HCT116 (cell line): ENCODE data around the gene TCF7L1. TPM values are rescaled to one million over a fixed set of nuclear protein-coding genes. Genes with fewer than 3 reads are reported as not detected.

ENCODE experiments used
- ATAC-seq: fragments of 200-7000 bp; cut with Tn5 transposase; 2 replicates; pipeline ENCODE4 v1.9.1; 2020; ENCODE audit warnings: mild to moderate bottlenecking, moderate library complexity
- BruUV-seq: library from RNA; stranded (reverse); fragments of 400-500 nt; replicated peaks from 2 replicates; lab custom pipeline; 2021; lab: Mats Ljungman, UMichigan
- CTCF ChIA-PET: fragments of 300-600 bp; sonication (Branson Sonifier 250); formaldehyde crosslinking; loops from one replicate; lab custom pipeline; 2021; ENCODE audit warnings: antibody characterized with exemption; lab: Charles Lee
- POLR2A ChIA-PET: fragments of 300-600, 350-600 bp; sonication (Branson Sonifier 250); formaldehyde crosslinking; loops from one replicate; lab custom pipeline; 2021; ENCODE audit warnings: antibody characterized with exemption; lab: Charles Lee
- RAD21 ChIA-PET, 2 experiments: fragments of 300-600 bp; sonication (Branson Sonifier 250); formaldehyde crosslinking; loops; one replicate each; lab custom pipeline; 2023; ENCODE audit warnings: low total read pairs in 2 of 2; ENCODE audit not compliant: uncharacterized antibody in 2 of 2, unreplicated experiment in 2 of 2, low non-redundant PET in 1 of 2; lab: Charles Lee
- DNase-seq: peaks from one replicate; pipeline ENCODE4 v3.0.0-alpha.2; 2010; ENCODE audit warnings: low read depth, low spot score
- H2AFZ ChIP-seq: fragments of 200-600 bp; shearing (Covaris generic), sonication (generic); 2 replicates; pipeline ENCODE4 v1.6.1; 2017; ENCODE audit warnings: low read depth, mixed run types, mixed read lengths, antibody characterized with exemption, low read length; ENCODE audit not compliant: poor library complexity, severe bottlenecking
- H3K27ac ChIP-seq: 2 replicates; pipeline ENCODE4 v1.5.1; 2012; ENCODE audit warnings: low read depth, low read length
- H3K27me3 ChIP-seq: fragments of 200-600 bp; sonication (generic); 2 replicates; pipeline ENCODE4 v1.6.1; 2016; ENCODE audit warnings: mixed run types, low read length, mixed read lengths; ENCODE audit not compliant: insufficient read depth
- H3K36me3 ChIP-seq, 2 experiments: fragments of 200-500 bp in 1 of 2; fragments of 200-600 bp in 1 of 2; sonication (Bioruptor generic) in 1 of 2; sonication (generic) in 1 of 2; 2 replicates each; pipeline versions ENCODE4 v1.5.1 to v1.6.1; 2014 to 2016; ENCODE audit warnings: low read length in 2 of 2, inconsistent platforms in 1 of 2, mixed read lengths in 1 of 2, mixed run types in 1 of 2; ENCODE audit not compliant: insufficient read depth in 2 of 2, control insufficient read depth in 1 of 2
- H3K4me1 ChIP-seq, 2 experiments: fragments of 200-600 bp in 1 of 2; sonication (generic) in 1 of 2; 2 replicates each; pipeline versions ENCODE4 v1.5.1 to v1.6.1; 2012 to 2017; ENCODE audit warnings: low read length in 2 of 2, inconsistent platforms in 1 of 2, mild to moderate bottlenecking in 1 of 2, mixed read lengths in 1 of 2, mixed run types in 1 of 2, moderate library complexity in 1 of 2; ENCODE audit not compliant: insufficient read depth in 2 of 2, control insufficient read depth in 1 of 2
- H3K4me2 ChIP-seq: fragments of 200-600 bp; sonication (generic); 2 replicates; pipeline ENCODE4 v1.6.1; 2017; ENCODE audit warnings: mixed run types, low read length, mixed read lengths
- H3K4me3 ChIP-seq, 2 experiments: fragments of 200-600 bp in 1 of 2; sonication (generic) in 1 of 2; replicated peaks in 1 of 2; 2 replicates each; pipeline ENCODE4 v1.5.1; 2011 to 2016; ENCODE audit warnings: low read length in 2 of 2, control low read depth in 1 of 2, low read depth in 1 of 2, mild to moderate bottlenecking in 1 of 2, mixed read lengths in 1 of 2, mixed run types in 1 of 2
- H3K79me2 ChIP-seq: fragments of 200-600 bp; sonication (generic); 2 replicates; pipeline ENCODE4 v1.6.1; 2017; ENCODE audit warnings: mild to moderate bottlenecking, mixed run types, low read length, moderate library complexity, mixed read lengths; ENCODE audit not compliant: insufficient read depth
- H3K9ac ChIP-seq: fragments of 200-600 bp; sonication (generic); 2 replicates; pipeline ENCODE4 v1.6.1; 2016; ENCODE audit warnings: low read length, mixed read lengths
- H3K9me2 ChIP-seq: fragments of 200-600 bp; sonication (generic), shearing (Covaris generic); 2 replicates; pipeline ENCODE4 v1.6.1; 2017; ENCODE audit warnings: mixed run types, mild to moderate bottlenecking, moderate library complexity; ENCODE audit not compliant: insufficient read depth
- H3K9me3 ChIP-seq, 2 experiments: fragments of 200-500 bp in 1 of 2; fragments of 200-600 bp in 1 of 2; sonication (Bioruptor generic) in 1 of 2; sonication (generic) in 1 of 2; 2 replicates each; pipeline ENCODE4 v1.6.1; 2014 to 2017; ENCODE audit warnings: low read length in 2 of 2, mixed read lengths in 2 of 2, inconsistent platforms in 1 of 2, low read depth in 1 of 2, mild to moderate bottlenecking in 1 of 2, mixed run types in 1 of 2, moderate library complexity in 1 of 2; ENCODE audit not compliant: control insufficient read depth in 1 of 2, insufficient read depth in 1 of 2
- H4K20me1 ChIP-seq: fragments of 200-600 bp; sonication (generic), shearing (Covaris generic); 2 replicates; pipeline ENCODE4 v1.6.1; 2017; ENCODE audit warnings: mixed run types, mild to moderate bottlenecking, moderate library complexity; ENCODE audit not compliant: insufficient read depth
- CBX3 ChIP-seq: IDR thresholded peaks from 2 replicates; pipeline ENCODE4 v1.6.1; 2012; ENCODE audit warnings: low read depth
- CEBPB ChIP-seq: IDR thresholded peaks from 2 replicates; pipeline ENCODE4 v1.6.1; 2012; ENCODE audit warnings: low read depth
- EGR1 ChIP-seq: IDR thresholded peaks from 2 replicates; pipeline ENCODE4 v1.6.1; 2012; ENCODE audit warnings: low read depth
- ELF1 ChIP-seq: IDR thresholded peaks from 2 replicates; pipeline ENCODE4 v1.6.1; 2012; ENCODE audit warnings: low read depth, borderline replicate concordance
- EZH2 ChIP-seq: fragments of 200-600 bp; sonication (generic); IDR thresholded peaks from 2 replicates; pipeline ENCODE4 v1.6.1; 2017; ENCODE audit warnings: antibody characterized with exemption, mixed run types
- FOSL1 ChIP-seq: IDR thresholded peaks from 2 replicates; pipeline ENCODE4 v1.6.1; 2012; ENCODE audit warnings: low read depth
- JUND ChIP-seq: IDR thresholded peaks from 2 replicates; pipeline ENCODE4 v1.6.1; 2012
- MAX ChIP-seq: IDR thresholded peaks from 2 replicates; pipeline ENCODE4 v1.6.1; 2012
- POLR2AphosphoS5 ChIP-seq: IDR thresholded peaks from 2 replicates; pipeline ENCODE4 v1.6.1; 2011; ENCODE audit warnings: mild to moderate bottlenecking, low read depth, low read length, moderate library complexity
- RAD21 ChIP-seq: IDR thresholded peaks from 2 replicates; pipeline ENCODE4 v1.6.1; 2012; ENCODE audit warnings: low read depth, mild to moderate bottlenecking
- SIN3A ChIP-seq: IDR thresholded peaks from 2 replicates; pipeline ENCODE4 v1.6.1; 2012; ENCODE audit warnings: low read depth
- SP1 ChIP-seq: IDR thresholded peaks from 2 replicates; pipeline ENCODE4 v1.6.1; 2012; ENCODE audit warnings: low read depth
- YY1 ChIP-seq: IDR thresholded peaks from 2 replicates; pipeline ENCODE4 v1.6.1; 2011; ENCODE audit warnings: low read length, low read depth, moderate library complexity, mild to moderate bottlenecking; ENCODE audit not compliant: insufficient replicate concordance; ENCODE audit errors: extremely low read depth
- ZFX ChIP-seq: fragments of 450-650 bp; IDR thresholded peaks from 2 replicates; pipeline ENCODE4 v1.6.1; 2017
- ZNF274 ChIP-seq: fragments of 200-500 bp; sonication (Bioruptor generic); IDR thresholded peaks from 2 replicates; pipeline ENCODE4 v1.6.1; 2014; ENCODE audit warnings: mild to moderate bottlenecking, low read depth, low read length, inconsistent platforms
- intact Hi-C: fragments of 100-400 bp; cut with micrococcal nuclease; formaldehyde crosslinking; loops from 2 replicates; pipeline ENCODE4 v1.10.0; 2022
- total RNA-seq: library from RNA; stranded (reverse); gene quantifications from one replicate; pipeline ENCODE4 v1.2.1, GENCODE V29; 2021; ENCODE audit not compliant: unreplicated experiment
- TF ChIP-seq, protein P1 (sequence below): IDR thresholded peaks from 2 replicates; pipeline ENCODE4 v1.6.1; 2012
- TF ChIP-seq, protein P2 (sequence below), 3 experiments: fragments of 200-600 bp in 1 of 3; sonication (generic) in 1 of 3; IDR thresholded peaks in 2 of 3; conservative IDR thresholded peaks in 1 of 3; 2 replicates each; pipeline ENCODE4 v1.5.1; 2012 to 2017; ENCODE audit warnings: low read depth in 2 of 3, low read length in 2 of 3, antibody characterized with exemption in 1 of 3, borderline replicate concordance in 1 of 3, control low read depth in 1 of 3, mild to moderate bottlenecking in 1 of 3, mixed read lengths in 1 of 3, mixed run types in 1 of 3, moderate library complexity in 1 of 3; ENCODE audit not compliant: insufficient read depth in 1 of 3
- TF ChIP-seq, protein P3 (sequence below): IDR thresholded peaks from 2 replicates; pipeline ENCODE4 v1.6.1; 2011; ENCODE audit warnings: mild to moderate bottlenecking, low read length, moderate library complexity; ENCODE audit not compliant: insufficient replicate concordance; ENCODE audit errors: extremely low read depth

Gene TCF7L1
- total RNA-seq, 1 experiment from 2014 or later = 10.3 TPM

- no peaks in the 10 kb centered on the region for H3K9me2 ChIP-seq
- H2AFZ ChIP-seq = no peak overlapping the region
- H3K9me3 ChIP-seq = no peaks in the 10 kb centered on the region
- peaks cover 0 to 5% of the 10 kb centered on the region in 2 experiments; a peak in 1 of 4 replicates for H3K4me1 ChIP-seq
- POLR2A ChIA-PET = no interaction called here
- H3K4me3 ChIP-seq = no peak overlapping the region
- peak; percentile 42 for DNase-seq
- peak; percentile 98 for ATAC-seq
- intact Hi-C loops = loop anchor here (2.0 kb wide), 1 partner anchor 32 kb away; no protein-coding TSS in a partner anchor
- no peaks in the 10 kb centered on the region for H4K20me1 ChIP-seq
- RAD21 ChIA-PET = interaction anchor here in 1 of 2 experiments (0.7 kb wide), 1 partner anchor 62 kb away, joined by 4 read pairs; the partner anchor contains the start of gene TGOLN2
- CTCF ChIA-PET = interaction anchor here (0.7 to 2.8 kb wide), 11 partner anchors 9 to 200 kb away, joined by 3 to 10 read pairs (median 3); partner anchors contain the start of gene TCF7L1
- H3K4me2 ChIP-seq = no peak overlapping the region
- H3K36me3 ChIP-seq = no peaks in the 10 kb centered on the region
- no TSS peak for BruUV-seq
- H3K9ac ChIP-seq = no peak overlapping the region
- no peaks in the 10 kb centered on the region for H3K27me3 ChIP-seq
- no peaks in the 10 kb centered on the region for H3K79me2 ChIP-seq
- H3K27ac ChIP-seq = no peak overlapping the region
- TF ChIP-seq SIN3A = no peak
- TF ChIP-seq RAD21 = peak; percentile 48; the same call in 1 of the 2 replicates
- no peak for TF ChIP-seq ZFX
- TF ChIP-seq JUND = no peak
- no peak for TF ChIP-seq ELF1
- no peak for TF ChIP-seq EGR1
- TF ChIP-seq, protein P1, sequence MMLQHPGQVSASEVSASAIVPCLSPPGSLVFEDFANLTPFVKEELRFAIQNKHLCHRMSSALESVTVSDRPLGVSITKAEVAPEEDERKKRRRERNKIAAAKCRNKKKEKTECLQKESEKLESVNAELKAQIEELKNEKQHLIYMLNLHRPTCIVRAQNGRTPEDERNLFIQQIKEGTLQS = no peak
- TF ChIP-seq, protein P2, sequence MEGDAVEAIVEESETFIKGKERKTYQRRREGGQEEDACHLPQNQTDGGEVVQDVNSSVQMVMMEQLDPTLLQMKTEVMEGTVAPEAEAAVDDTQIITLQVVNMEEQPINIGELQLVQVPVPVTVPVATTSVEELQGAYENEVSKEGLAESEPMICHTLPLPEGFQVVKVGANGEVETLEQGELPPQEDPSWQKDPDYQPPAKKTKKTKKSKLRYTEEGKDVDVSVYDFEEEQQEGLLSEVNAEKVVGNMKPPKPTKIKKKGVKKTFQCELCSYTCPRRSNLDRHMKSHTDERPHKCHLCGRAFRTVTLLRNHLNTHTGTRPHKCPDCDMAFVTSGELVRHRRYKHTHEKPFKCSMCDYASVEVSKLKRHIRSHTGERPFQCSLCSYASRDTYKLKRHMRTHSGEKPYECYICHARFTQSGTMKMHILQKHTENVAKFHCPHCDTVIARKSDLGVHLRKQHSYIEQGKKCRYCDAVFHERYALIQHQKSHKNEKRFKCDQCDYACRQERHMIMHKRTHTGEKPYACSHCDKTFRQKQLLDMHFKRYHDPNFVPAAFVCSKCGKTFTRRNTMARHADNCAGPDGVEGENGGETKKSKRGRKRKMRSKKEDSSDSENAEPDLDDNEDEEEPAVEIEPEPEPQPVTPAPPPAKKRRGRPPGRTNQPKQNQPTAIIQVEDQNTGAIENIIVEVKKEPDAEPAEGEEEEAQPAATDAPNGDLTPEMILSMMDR (IDR thresholded peaks at IDR 0.05 in 2 of 3, conservative IDR thresholded peaks at IDR 0.05 in 1 of 3; ENCODE audit: borderline replicate concordance in 1 of 3, insufficient read depth in 1 of 3, low read depth in 2 of 3, low read length in 2 of 3) = peak; percentile 51 to 98 (median 93); a peak in 5 of 6 replicates
- TF ChIP-seq ZNF274 = no peak
- TF ChIP-seq POLR2AphosphoS5 = no peak
- TF ChIP-seq CEBPB = no peak
- peak; percentile 25; the same call in 1 of the 2 replicates for TF ChIP-seq MAX
- TF ChIP-seq SP1 = no peak
- no peak for TF ChIP-seq FOSL1
- TF ChIP-seq, protein P3, sequence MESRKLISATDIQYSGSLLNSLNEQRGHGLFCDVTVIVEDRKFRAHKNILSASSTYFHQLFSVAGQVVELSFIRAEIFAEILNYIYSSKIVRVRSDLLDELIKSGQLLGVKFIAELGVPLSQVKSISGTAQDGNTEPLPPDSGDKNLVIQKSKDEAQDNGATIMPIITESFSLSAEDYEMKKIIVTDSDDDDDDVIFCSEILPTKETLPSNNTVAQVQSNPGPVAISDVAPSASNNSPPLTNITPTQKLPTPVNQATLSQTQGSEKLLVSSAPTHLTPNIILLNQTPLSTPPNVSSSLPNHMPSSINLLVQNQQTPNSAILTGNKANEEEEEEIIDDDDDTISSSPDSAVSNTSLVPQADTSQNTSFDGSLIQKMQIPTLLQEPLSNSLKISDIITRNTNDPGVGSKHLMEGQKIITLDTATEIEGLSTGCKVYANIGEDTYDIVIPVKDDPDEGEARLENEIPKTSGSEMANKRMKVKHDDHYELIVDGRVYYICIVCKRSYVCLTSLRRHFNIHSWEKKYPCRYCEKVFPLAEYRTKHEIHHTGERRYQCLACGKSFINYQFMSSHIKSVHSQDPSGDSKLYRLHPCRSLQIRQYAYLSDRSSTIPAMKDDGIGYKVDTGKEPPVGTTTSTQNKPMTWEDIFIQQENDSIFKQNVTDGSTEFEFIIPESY = no peak
- no peak for TF ChIP-seq YY1
- TF ChIP-seq EZH2 = no peak
- TF ChIP-seq CBX3 = no peak
Measured at GRCh38 chr2:85266146-85267041, 133.2 kb downstream of the TCF7L1 start.
